KBM-7 (cell line): ENCODE data around the gene CIDEC.

Experiments
- DNase-seq: peaks from one replicate; pipeline ENCODE4 v3.0.0-alpha.2; 2015
- in situ Hi-C: fragments of 300-500 bp; cut with MboI; formaldehyde crosslinking; loops from 2 replicates; pipeline ENCODE4 v1.14.3; 2020; ENCODE audit warnings: low sequenced_read_pairs, low pct_unique_long_range_greater_than_20kb, mixed read lengths

CIDEC gene

DNA sequence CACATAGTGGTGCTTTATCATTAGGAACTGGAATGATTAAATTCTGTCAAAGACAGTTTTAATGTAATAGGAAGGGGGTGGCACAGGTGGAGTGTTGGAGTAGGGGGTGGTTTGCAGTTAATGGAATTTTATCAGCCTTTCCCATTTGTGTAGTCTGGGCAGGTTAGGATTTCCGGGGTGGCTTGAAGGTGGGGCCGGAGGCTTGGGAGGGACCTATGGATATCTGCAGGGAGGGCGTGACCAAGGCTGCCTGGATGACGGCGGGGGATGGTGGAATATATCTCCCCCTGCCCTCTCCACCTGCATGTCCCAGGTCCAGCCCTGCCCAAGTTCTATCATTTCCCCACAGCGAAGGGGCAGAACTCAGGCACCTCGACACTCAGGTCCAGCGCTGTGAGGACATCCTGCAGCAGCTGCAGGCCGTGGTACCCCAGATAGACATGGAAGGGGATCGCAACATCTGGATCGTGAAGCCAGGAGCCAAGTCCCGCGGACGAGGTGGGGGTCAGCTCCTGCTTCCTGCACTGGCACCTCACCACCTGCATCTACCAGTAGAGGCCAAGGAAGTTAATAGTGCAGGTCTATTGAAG lies 54.5 kb downstream of the CIDEC start:
- DNase-seq: no peak
- in situ Hi-C loops: no loop called here

DNA sequence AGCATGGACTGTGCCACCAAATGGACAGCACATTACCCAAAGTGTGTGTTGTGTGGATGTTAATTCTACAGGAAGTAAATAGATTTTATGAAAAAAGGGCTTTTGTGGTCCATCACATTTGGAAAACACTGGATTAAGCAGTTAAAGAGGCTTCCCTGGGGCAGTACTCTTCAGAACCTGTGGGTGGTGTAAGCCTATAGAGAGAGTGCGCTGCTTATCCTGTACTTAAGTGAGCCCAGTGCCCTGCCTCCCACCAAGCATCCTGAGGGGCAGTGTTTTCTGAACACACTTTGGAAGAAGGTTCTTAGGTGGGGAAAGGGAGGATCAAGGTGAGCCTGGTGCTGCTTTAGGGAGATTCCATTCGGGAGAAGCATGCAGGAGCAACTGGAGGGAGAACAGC lies 59.1 kb downstream of the CIDEC start:
- no peak for DNase-seq
- in situ Hi-C loops: no loop called here

DNA sequence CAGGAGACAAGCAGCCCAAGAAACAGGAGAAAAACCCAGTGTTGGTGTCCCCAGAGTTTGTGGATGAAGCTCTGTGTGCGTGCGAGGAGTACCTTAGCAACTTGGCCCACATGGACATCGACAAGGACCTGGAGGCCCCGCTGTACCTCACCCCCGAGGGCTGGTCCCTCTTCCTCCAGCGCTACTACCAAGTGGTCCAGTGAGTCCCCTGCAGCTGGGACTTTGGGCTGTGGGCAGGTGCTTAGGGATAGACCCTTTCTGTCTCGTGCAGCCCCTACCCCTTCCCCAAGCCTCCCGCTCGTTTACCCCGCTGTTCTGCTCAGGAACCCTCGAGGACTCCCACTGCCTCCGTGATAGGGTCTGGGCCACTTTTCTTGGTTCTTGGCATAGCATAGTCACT lies 59.5 kb downstream of the CIDEC start:
- in situ Hi-C loops: no loop called here
- no peak for DNase-seq

DNA sequence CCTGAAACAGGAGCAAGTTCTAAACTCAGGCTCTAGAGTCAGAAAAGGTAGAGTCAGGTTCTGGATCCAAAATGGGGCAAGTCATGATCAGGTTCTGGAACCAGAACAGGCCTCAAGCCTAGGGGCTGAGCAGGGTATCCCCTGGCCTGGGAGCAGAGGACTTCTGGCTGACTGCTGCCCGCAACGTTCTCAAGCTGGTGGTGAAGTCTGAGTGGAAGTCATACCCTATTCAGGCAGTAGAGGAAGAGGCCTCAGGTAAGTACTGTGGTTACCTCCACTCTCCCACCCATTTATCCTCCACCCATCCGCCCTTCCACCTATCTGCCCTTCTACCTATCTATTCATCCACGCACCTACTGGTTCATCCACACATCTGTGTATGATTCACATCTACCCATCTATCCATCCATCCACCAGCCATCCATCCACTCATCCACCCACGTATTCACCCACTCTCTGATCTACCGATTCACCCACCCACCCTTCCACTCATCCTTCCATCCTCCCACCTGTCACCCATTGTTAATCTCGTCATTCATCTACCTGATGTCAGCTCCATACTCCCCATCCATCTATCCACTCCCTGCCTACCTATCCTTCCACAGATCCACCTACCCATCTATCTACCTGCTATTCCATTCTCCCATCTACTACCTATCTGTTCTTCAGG lies 61.3 kb downstream of the CIDEC start:
- in situ Hi-C loops: no loop called here
- no peak for DNase-seq

DNA sequence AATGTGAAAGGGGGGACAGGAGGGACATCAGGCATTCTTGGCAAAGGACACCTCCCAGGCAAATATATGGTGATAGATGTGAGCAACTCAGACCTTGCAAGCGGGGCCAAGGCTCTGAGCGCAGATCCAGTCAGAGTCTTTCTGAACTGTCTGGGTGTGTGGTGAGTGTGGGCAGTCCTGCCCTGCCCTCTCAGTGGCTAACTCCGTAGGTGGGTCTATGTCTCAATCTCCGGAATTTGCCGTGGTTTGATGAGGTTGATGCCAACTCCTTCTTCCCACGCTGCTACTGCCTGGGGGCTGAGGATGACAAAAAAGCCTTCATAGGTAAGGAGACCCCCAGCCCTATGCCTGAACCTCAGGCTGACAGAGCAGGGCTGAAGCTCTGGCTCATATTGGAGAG lies 62.6 kb downstream of the CIDEC start:
- in situ Hi-C loops: no loop called here

More for the DNA sequence above, 62.6 kb downstream of the CIDEC start:
- no peak for DNase-seq
